M059J (cell line): ENCODE results near the gene C20orf173. TPM values are rescaled to one million over a fixed set of nuclear protein-coding genes. Genes with fewer than 3 reads are reported as not detected.
"Not testable (repeated sequence)": the region's sequence is repeated elsewhere in the genome, so short reads cannot be mapped to it uniquely, and the experiment has no call there.

Experiments used
- DNase-seq: peaks from one replicate; pipeline ENCODE4 v3.0.0-alpha.2; 2012; ENCODE audit warnings: low read depth
- total RNA-seq: library from RNA; depleted of rRNA; stranded (reverse); fragments of >200 nt; shearing (Covaris generic); gene quantifications from 2 replicates; pipeline ENCODE4 v1.2.3, GENCODE V29; 2014

C20orf173 gene
- total RNA-seq, 1 experiment from 2014 or later: not detected

DNA sequence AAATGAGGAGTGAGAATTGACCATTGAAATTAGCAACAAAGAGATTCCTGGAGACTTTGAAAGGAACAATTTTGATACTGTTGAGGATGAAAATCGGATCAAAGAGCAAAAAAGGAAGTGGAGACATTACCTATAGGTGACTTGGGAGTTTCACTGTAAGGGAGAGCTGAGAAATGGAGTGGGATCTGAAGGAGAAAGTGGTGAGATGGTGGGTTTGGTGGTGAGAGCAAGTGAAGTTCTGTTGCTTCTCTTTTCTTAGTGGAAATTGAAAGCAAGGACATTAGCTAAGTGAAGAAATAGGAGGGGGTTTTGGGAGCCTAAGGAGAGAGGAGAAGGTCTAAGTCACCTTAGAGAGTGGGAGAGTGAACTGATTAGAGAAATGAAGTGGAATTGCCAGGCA, 16.7 kb upstream of the C20orf173 start:
- DNase-seq: no peak

DNA sequence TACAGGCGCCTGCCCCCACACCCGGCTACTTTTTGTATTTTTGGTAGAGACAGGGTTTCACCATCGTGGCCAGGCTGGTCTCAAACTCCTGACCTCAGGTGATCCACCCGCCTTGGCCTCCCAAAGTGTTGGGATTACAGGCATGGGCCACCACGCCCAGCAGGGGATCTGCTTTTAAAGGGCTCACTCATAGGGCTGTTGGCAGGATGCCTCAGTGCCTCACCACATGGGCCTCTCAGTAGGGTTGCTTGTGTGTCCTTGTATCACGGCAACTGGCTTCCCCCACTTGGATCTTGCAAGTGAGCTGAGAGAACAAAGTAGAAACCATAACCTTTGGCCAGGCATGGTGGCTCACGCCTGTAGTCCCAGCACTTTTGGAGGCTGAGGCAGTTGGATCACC, 15.5 kb upstream of the C20orf173 start:
- DNase-seq: peak; percentile 88

DNA sequence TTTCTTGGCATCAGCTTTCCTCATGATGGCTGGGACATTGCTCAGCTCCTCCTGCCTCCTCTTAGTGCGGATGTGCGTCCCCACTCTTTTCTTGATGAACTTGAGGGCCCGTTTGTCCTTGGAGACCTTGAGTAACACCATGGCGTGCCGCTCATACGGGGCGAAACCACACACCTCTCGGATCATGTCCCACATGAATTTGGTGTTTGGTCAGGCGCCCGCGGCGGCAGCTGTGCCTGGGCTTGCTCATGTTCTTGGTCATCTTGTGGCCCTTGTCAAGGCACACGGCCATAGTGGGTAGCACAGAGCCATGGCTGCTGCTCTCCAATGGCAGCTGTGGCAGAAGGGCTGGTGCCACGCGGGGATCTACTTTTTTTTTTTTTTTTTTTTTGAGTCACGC, 15.0 kb upstream of the C20orf173 start:
- DNase-seq: no peak

DNA sequence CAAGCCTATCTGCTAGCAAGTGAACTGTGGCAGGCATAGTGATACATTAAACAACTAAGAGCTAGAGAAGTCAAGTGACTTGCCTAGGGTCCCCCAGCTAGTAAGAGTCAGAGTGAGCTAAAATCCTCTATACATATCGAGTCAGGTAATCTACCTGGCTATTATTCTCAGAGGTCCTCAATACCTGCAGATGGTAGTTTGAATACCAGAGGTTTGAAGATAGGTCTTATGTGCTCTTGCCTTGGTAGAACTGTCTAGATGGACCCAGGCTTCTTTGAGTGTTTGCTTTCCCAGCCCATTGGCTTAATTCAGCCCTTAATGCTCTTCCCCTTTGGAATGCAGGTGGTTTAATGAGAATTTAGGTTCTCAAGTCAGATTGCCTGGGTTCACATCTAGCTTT, 13.5 kb upstream of the C20orf173 start:
- no peak for DNase-seq

DNA sequence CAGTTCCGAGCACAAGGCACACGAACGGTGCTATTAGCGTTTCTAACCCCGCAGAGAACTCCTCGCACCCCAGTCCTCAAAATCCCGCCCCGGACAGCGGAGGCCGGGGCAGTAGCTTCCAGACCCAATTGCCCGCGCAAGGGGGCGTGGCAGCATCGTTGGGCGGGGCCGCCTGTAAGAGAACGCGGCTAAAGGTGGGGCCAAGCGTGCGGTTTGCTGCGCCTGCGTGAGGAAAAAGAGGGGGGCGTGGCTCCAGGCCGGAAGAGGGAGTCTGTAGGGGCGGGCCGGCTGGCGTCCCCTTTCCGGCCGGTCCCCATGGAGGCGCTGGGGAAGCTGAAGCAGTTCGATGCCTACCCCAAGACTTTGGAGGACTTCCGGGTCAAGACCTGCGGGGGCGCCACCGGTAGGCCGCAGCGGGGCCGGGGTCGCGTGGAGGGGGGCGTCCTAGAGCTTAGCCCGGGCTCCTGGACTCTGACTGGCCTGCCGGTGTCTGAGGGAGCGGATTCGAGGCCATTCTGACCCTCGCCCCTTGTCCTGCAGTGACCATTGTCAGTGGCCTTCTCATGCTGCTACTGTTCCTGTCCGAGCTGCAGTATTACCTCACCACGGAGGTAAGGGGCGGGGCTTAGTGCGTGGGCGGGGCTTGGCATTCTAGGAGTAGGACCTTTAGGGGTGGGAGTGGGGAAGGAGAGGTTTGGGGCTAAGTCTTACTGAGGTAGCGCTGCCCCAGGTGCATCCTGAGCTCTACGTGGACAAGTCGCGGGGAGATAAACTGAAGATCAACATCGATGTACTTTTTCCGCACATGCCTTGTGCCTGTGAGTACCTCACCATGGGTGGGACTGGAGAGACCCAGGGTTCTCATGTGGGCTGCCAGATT, 12.6 kb upstream of the C20orf173 start, which contains the start of gene ERGIC3:
TSS of gene ERGIC3 (plus strand) at position 296 of the 880 bp plus-strand sequence. CDS start at position 316, 20 bp downstream.
- peak; percentile 98 for DNase-seq

DNA sequence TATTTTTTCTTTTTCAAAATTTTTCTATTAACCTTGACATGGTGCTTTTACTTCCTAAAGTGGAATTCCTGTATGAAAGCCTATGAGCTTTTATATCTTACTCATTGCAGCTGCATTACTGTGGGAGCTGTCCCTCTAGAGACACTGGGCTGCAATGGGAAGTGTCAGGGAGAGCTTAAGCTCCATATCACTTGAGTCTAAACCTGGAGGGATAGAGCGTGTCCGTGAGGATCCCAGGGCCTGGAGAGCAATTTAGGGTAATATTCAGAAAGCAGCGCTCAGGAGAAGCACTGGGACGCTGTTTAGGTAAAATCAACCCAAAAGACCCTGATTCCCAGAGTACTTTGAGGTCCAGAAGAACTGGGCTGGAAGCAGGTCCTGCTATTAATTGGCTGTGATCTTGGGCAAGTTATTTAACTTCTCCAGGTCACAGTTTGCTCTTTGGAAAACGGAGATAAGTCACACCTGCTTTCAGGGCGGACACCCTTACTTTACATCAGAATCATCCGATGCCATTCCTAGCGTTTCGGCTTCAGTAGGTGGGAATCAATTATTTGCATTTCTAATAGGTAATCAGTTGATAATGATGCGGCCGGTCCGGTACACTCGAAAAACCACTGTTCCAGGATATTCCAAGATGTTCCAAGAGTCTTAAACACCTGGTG, 11.8 kb upstream of the C20orf173 start:
- DNase-seq: no peak

DNA sequence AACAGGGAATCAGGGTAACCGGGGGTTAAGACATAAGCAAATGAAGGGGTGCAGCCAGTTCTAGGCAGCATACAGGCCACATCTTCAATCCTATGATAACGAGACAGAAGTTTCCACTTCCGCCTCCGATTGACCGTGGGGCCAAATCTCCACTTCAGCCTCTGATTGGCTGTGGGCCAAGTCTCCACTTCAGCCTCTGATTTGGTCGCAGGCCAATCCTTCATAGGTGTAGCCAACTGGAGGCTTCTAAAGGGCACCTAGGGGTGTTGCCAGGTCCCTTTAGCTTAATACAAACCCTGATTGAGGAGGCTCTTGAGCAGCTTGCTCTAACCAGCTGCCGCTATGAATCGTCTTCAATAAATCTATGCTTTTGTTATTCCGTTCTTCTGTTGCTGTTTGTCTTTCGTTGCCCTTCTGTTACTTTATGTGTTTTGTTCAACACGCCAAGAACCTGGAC, 10.3 kb upstream of the C20orf173 start:
- no peak for DNase-seq

DNA sequence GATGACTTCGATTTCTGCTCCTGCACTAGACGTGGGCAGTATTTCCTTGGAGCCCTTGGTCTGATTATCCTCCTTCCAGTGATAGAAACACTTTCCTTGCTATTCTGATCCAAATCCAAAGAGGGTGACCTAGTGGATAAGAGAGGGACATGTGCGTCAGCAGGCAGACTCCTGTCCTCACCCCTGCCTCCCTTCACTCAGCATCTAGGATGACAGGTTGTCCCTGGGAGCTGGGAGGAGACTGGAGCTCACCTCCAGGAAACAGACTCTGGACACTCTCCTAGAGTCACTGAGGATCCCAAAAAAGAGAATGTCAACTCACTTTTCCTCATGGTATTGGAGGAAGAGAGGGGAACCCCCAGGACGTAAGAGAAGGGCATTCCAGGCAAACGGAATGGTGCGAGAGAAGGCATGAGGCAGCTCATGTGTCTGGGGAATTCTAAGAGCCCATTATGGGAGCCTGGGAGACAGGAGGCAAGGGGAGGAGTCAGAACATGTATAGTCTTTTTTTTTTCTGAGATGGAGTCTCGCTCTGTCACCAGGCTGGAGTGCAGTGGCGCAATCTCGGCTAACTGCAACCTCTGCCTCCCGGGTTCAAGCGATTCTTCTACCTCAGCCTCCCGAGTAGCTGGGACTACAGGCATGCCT, 2.2 kb downstream of the C20orf173 start:
- DNase-seq: no peak

DNA sequence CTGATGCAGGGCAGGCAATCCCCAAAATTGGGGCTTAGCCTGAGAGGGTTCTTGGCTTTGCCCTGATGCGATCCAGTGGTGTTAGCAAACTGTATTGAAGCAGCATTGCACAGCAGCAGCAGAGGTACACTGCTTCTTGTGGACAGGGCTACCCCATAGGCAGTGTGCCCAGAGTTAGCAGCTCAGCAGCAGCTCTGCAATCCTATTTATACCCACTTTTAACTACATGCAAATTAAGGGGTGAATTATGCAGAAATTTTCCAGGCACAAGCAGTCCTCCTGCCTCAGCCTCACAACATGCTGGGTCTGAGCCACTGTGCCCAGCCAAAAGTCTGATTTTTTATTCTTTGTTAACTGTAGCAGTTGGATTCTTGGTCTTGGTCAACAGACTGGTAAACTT, 3.8 kb downstream of the C20orf173 start:
- no peak for DNase-seq

DNA sequence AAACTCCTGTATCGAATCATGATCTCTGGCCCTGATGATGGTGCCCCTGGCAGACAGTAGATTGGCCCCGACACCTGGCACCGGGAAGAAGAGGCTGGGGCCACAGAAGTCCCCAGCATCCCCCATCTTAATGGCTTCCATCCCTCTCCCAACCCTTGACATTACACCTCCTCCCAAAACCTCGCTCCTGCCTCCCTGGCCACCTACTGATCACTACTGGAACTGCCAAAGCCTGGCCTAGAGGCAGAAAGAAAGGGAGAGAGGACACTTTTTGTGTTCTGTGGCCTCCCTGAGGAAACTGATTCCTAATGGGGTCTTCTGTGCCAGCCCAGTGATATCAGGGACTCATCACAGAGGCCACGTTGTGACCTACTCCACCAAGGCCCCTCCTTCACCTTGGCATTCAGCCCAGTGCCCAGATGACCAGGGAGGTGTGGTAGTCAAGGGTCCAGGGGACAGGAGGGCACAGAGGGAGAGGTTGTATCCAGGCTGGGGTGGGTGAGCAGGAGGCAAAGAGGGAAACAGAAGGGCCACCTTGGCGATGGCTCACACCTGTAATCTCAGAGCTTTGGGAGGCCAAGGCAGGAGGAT, 6.1 kb downstream of the C20orf173 start:
- peak; percentile 43 for DNase-seq

DNA sequence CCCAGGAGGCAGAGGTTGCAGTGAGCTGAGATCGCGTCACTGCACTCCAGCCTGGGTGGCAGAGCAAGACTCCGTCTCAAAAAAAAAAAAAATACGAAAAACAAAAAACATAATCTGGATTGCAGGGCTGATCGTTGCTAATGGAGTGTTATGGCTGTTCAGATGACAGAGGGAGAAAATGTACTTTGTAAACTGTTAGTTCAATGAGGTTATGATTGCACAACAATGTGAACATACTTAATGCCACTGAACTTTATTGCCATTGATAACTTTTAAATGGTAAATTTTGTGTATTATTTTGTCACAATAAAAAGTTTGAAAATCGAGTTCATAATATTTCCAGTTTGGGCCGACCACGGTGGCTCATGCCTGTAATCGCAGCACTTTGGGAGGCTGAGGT, 10.5 kb downstream of the C20orf173 start:
- no peak for DNase-seq

DNA sequence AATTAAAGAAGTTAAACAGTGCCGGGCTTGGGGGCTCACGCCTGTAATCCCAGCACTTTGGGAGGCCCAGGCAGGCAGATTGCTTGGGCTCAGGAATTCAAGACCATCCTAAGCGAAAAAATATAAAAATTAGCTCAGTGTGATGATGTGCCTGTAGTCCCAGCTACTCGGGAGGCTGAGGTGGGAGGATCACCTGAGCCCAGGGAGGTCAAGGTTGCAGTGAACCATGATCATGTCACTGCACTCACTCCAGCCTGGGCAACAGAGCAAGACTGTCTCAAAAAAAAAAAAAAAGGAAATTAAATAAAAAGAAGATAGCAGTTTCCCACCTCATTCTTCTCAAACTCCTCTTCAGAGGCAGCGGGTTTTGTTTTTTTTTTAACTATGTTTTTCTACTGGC, 11.7 kb downstream of the C20orf173 start:
- DNase-seq: not testable (repeated sequence)

DNA sequence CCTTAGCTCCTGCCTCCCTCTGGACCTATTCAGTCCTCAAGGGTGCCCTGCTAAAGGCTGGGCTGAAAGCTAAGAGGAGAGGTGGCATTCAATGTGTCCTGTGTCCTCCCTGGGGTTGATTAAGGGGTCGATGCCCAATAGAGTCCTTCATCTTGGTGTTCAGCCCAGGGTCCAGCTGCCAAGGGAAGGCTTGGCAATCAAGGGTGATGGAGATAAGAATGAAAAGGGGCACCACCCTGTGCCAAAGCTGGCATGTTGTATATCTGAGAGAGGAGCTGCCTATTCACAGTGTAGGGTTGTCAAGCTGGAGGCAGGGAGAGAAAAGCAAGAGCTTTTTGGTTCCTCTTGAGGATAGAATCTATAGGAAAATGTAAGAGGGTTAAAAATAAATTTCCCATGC, 12.3 kb downstream of the C20orf173 start:
- no peak for DNase-seq

DNA sequence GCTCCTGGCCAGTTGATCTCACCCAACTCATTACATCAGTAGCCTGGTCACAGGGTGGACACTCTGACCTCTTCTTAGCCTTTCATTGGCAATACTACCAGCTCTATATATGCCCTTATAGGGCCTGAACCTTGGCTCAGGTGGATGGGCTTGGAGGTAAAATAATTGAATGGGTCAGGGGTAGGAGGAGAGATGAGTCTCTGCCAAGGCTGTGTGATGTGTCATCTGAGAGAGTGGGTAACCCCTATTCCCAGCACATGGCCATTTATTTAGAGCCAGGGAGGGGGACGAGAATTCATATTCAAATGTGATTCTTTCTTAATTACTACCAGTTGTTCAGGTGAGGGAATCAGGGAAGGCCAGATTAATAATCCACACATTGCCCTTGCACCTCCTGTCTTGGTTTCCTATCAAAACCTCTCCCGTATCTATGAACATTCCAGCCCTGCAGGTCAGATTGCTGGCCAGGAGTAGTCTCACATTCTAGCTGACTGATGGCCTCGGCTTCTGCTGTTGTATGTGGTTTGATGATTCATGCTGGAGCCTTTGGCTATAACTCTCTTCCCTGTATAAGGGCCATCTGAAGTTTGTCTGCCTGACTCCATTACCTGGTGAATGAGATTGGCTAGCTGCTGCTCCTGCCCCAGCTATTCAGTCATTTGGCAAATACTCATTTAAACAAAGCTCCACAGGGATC, 13.4 kb downstream of the C20orf173 start:
- DNase-seq: peak; percentile 98

DNA sequence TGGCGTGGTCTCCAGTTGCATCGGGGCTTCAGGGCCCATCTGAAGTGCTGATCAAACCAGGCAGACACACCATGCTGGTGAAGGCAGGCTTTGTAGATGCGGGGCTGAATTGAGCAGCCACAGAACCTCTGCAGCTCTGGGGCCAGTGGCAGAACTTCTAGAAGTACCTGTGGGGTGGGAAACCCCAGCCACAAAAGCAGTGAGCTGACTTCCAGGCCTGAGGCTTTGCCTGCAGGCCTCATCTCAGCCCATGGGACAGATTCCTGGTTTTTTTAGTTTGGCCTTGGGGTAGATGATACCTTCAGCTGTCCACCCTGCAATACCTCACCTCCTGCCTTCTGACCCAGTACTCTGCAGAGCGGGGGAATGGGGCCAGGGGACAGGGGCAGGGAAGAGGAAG, 14.1 kb downstream of the C20orf173 start:
- DNase-seq: no peak

DNA sequence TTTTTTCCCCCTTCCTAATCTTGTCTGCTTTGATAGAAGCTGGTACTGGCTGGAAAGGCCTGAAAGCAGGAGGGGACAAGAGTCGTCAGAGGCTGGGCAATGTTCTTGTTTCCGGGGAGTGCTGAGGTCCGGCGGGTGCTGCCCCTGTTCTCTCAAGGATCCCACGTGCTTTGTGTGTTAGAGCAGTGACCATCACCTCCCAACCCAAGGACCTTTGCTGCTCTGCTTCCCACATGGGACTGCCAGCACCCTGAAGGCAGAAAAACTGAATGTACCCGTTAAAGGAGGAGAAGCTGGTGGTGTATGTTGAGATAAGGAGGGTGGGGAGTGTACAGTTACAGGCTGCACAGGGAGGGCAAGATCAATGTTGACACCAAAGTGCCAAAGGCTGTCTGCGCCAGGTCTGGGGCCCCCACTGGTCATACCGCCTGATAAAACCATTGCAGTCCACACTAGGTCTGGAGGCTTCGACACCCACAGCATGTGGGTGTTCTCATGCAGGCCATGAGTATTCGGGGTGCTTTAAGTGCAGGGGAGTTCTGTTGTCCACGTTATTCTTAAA, 15.0 kb downstream of the C20orf173 start:
- DNase-seq: no peak

DNA sequence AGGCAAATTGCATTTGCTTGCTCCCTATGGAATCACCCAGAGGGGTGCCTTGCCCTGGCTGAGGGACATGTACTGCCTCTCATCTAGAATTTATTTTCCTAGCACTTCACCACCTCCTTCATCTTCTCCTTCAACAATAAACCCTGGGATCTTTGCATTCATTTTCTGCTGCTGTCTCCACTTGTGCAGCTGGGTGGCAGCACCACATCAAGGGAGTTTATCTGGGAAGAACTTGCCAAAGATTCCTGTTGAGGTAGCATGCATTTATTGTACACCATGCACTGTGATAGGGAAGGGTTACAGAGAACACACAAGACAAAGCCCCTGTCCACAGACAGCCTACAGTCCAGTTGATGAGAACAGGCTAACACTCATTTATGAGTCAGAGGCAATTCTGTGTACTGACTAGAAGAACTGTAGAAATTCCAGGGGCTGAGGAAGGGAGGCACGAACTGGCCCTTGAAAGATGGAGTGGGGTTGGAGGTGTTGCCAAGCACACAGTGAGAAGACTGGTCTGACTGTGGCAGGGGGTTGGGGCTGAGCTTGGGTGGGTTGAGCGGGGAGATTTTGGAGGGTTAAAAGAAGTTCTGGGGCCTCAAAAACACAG, 17.5 kb downstream of the C20orf173 start:
- peak; percentile 65 for DNase-seq

DNA sequence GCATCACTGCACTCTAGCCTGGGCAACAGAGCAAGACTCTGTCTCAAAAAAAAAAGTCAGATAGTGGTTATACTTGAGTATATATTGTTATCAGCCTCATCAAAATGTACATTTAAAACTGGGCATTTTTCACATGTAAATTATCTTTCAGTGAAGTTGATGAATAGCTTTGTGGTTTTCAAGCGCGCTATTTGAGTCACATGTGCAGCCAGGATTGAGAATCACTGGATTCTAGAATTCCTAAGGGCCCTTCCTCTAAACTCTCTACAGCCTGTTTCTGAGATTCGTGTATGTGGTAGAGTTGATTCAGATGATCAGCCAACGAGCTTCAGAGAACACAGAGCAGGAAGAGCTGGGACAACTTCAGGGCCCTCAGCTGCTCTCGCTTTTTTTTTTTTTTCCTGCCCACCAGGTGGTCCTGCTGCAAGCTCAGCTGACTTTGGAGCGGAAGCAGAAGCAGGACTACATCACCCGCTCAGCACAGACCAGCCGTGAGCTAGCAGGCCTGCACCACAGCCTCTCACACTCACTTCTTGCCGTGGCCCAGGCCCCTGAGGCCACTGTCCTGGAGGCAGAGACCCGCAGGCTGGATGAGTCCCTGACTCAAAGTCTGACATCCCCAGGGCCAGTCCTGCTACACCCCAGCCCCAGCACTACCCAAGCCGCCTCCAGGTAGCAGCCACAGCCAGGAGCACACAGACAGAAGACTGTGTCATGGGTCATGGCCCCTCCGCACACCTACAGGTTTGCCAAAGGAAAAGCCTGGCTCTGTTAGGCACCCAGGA, 18.3 kb downstream of the C20orf173 start:
- no peak for DNase-seq

DNA sequence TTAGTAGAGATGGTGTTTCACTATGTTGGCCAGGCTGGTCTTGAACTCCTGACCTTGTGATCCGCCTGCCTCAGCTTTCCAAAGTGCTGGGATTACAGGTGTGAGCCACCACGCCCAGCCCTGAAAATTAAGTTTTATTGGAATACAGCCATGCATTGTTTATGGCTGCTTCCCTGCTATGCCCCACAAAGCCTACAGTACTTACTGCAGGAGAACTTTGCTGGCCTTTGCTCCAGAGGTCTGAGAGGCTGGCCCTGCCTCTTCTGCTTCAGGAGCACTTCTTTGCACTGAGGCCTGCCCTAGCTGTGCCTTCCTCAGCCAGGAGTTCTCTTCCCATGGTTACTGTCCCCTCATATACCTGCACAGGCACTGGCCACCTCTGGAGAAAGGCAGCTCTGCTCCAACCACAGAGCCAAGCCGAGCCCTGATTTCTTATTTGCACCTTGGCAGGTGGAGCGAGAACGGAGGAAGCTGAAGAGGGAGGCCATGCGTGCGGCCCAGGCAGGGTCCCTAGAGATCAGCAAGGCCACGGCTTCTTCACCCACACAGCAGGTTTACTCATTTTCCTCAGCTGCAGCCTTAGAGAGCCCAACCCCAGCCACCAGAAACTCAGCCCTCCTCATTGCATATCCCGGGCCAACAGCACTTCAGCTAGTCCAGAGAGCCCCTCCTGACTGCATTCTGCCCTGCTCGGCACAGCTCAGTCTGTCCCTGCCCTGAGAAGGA, 20.8 kb downstream of the C20orf173 start:
- no peak for DNase-seq
